Osteoblast (primary cell): Measurements from ENCODE around the gene RBM20. TPM values are rescaled to one million over a fixed set of nuclear protein-coding genes. Genes with fewer than 3 reads are reported as not detected.

Source experiments
- DNase-seq: peaks from one replicate; pipeline ENCODE4 v3.0.0; 2011; ENCODE audit warnings: low spot score, mixed read lengths; ENCODE audit not compliant: insufficient read length; ENCODE audit errors: missing footprints
- H2AFZ ChIP-seq: 2 replicates; pipeline ENCODE4 v1.6.0; 2011; ENCODE audit warnings: mild to moderate bottlenecking, low read length
- H3K27ac ChIP-seq: 2 replicates; pipeline ENCODE4 v1.5.1; 2011; ENCODE audit warnings: mild to moderate bottlenecking, low read depth, low read length, moderate library complexity
- H3K27me3 ChIP-seq: 2 replicates; pipeline ENCODE4 v1.6.0; 2012; ENCODE audit warnings: mild to moderate bottlenecking, control low read depth, inconsistent platforms, low read length, moderate library complexity; ENCODE audit not compliant: insufficient read depth
- H3K36me3 ChIP-seq: 2 replicates; pipeline ENCODE4 v1.5.1; 2011; ENCODE audit warnings: mild to moderate bottlenecking, low read length, control low read depth, moderate library complexity; ENCODE audit not compliant: insufficient read depth
- H3K4me1 ChIP-seq: 2 replicates; pipeline ENCODE4 v1.5.1; 2011; ENCODE audit warnings: mild to moderate bottlenecking, low read length, control low read depth, moderate library complexity; ENCODE audit not compliant: insufficient read depth
- H3K4me2 ChIP-seq: 2 replicates; pipeline ENCODE4 v1.6.0; 2011; ENCODE audit warnings: mild to moderate bottlenecking, low read length; ENCODE audit not compliant: insufficient read depth
- H3K4me3 ChIP-seq: fragments of 200-600 bp; sonication (generic); 3 replicates; pipeline ENCODE4 v1.5.1; 2012; ENCODE audit warnings: mild to moderate bottlenecking, low read length, inconsistent platforms; ENCODE audit not compliant: insufficient read depth
- H3K79me2 ChIP-seq: 2 replicates; pipeline ENCODE4 v1.6.0; 2012; ENCODE audit warnings: mild to moderate bottlenecking, low read length, control low read depth, inconsistent platforms; ENCODE audit not compliant: insufficient read depth
- H3K9me3 ChIP-seq: 2 replicates; pipeline ENCODE4 v1.5.1; 2011; ENCODE audit warnings: low read depth, low read length, control low read depth
- H4K20me1 ChIP-seq: 2 replicates; pipeline ENCODE4 v1.6.0; 2012; ENCODE audit warnings: mild to moderate bottlenecking, low read length, control low read depth; ENCODE audit not compliant: insufficient read depth
- CTCF ChIP-seq: IDR thresholded peaks from 2 replicates; pipeline ENCODE4 v1.5.1; 2011; ENCODE audit warnings: mild to moderate bottlenecking, low read depth, low read length, moderate library complexity; ENCODE audit errors: extremely low read depth
- total RNA-seq: library from RNA; depleted of rRNA; stranded (reverse); fragments of >200 nt; gene quantifications from 2 replicates; pipeline ENCODE4 v1.2.3, GENCODE V29; 2012

RBM20 gene
- total RNA-seq, 1 donor: not detected

GRCh38 chr10:110841767-110842267, 197.7 kb downstream of the RBM20 start:
- Histone ChIP-seq H3K4me3 (no peak overlapping the region), H3K27ac (no peak overlapping the region), H3K27me3 (peaks cover 2% of the 10 kb centered on the region), H3K36me3 (no peaks in the 10 kb centered on the region), H3K79me2 (no peaks in the 10 kb centered on the region), H3K4me1 (no peaks in the 10 kb centered on the region), H4K20me1 (no peaks in the 10 kb centered on the region), H3K9me3 (no peaks in the 10 kb centered on the region), H2AFZ (no peak overlapping the region), H3K4me2 (no peak overlapping the region)
- no peak for DNase-seq
- TF ChIP-seq CTCF: no peak

- no peaks in the 10 kb centered on the region for H3K9me3 ChIP-seq
- H2AFZ ChIP-seq: no peak overlapping the region
- DNase-seq: no peak
- H3K27ac ChIP-seq: no peak overlapping the region
- H3K4me1 ChIP-seq: no peaks in the 10 kb centered on the region
- H3K4me2 ChIP-seq: no peak overlapping the region
- H4K20me1 ChIP-seq: no peaks in the 10 kb centered on the region
- H3K79me2 ChIP-seq: no peaks in the 10 kb centered on the region
- TF ChIP-seq CTCF: no peak
- H3K27me3 ChIP-seq: peaks cover 3% of the 10 kb centered on the region
- no peak overlapping the region for H3K4me3 ChIP-seq
- H3K36me3 ChIP-seq: no peaks in the 10 kb centered on the region
These were observed 198.3 kb downstream of the RBM20 start for GRCh38 chr10:110842326-110842904.

GRCh38 chr10:110843031-110843430, 198.9 kb downstream of the RBM20 start:
- no peaks in the 10 kb centered on the region for H4K20me1 ChIP-seq
- peaks cover 3% of the 10 kb centered on the region for H3K27me3 ChIP-seq
- H3K79me2 ChIP-seq: no peaks in the 10 kb centered on the region
- no peak overlapping the region for H3K4me2 ChIP-seq
- no peak overlapping the region for H3K4me3 ChIP-seq
- H3K4me1 ChIP-seq: no peaks in the 10 kb centered on the region
- TF ChIP-seq CTCF: no peak
- H3K9me3 ChIP-seq: no peaks in the 10 kb centered on the region
- H3K27ac ChIP-seq: no peak overlapping the region
- no peak for DNase-seq
- H3K36me3 ChIP-seq: no peaks in the 10 kb centered on the region
- no peak overlapping the region for H2AFZ ChIP-seq

GRCh38 chr10:110843796-110844616, 199.9 kb downstream of the RBM20 start:
- no peak for DNase-seq
- peaks cover 7% of the 10 kb centered on the region for H3K27me3 ChIP-seq
- H4K20me1 ChIP-seq: no peaks in the 10 kb centered on the region
- H3K4me3 ChIP-seq: no peak overlapping the region
- no peak overlapping the region for H3K27ac ChIP-seq
- H3K4me2 ChIP-seq: no peak overlapping the region
- no peaks in the 10 kb centered on the region for H3K36me3 ChIP-seq
- H3K9me3 ChIP-seq: no peaks in the 10 kb centered on the region
- no peaks in the 10 kb centered on the region for H3K79me2 ChIP-seq
- no peak overlapping the region for H2AFZ ChIP-seq
- TF ChIP-seq CTCF: no peak
- H3K4me1 ChIP-seq: no peaks in the 10 kb centered on the region
